Transverse colon (tissue), 3 donors: Measurements from ENCODE around the gene ZFP92.

Experiments used
- CTCF ChIP-seq, 5 experiments: fragments of 200-600 bp in 3 of 5; fragments of 450-650 bp in 2 of 5; sonication (generic) in 3 of 5; IDR thresholded peaks; 1 replicate in 2 of 5; 2 replicates in 3 of 5; pipeline ENCODE4 v1.5.1; 2016 to 2017; ENCODE audit warnings: antibody characterized with exemption in 5 of 5, inconsistent platforms in 3 of 5, mild to moderate bottlenecking in 2 of 5, moderate library complexity in 1 of 5
- EP300 ChIP-seq: sonication (generic); formaldehyde crosslinking; IDR thresholded peaks from one replicate; pipeline ENCODE4 v1.6.1; 2017; ENCODE audit warnings: antibody characterized with exemption, low read depth
- POLR2A ChIP-seq: fragments of 450-650 bp; IDR thresholded peaks from one replicate; pipeline ENCODE4 v1.6.1; 2016; ENCODE audit warnings: antibody characterized with exemption, mild to moderate bottlenecking, moderate library complexity

- no peak for TF ChIP-seq POLR2A
- no peak for TF ChIP-seq CTCF (IDR thresholded peaks at IDR 0.05)
- TF ChIP-seq EP300: no peak
These were observed 46.7 kb downstream of the ZFP92 start for GRCh38 chrX:153457827-153458466.
